GM18951 (cell line): ENCODE results near the gene TCP10L.

Source experiments
- POLR2A ChIP-seq: IDR thresholded peaks from 4 replicates; pipeline ENCODE4 v1.6.1; 2011; ENCODE audit warnings: mild to moderate bottlenecking; ENCODE audit not compliant: insufficient read length, insufficient read depth; ENCODE audit errors: extremely low read depth
- in situ Hi-C: fragments of 300-500 bp; cut with MboI; formaldehyde crosslinking; loops from one replicate; pipeline ENCODE4 v1.12.0; 2022; ENCODE audit warnings: low sequenced_read_pairs, mixed read lengths, inconsistent platforms; ENCODE audit not compliant: unreplicated experiment

TCP10L gene

GRCh38 chr21:32599526-32599925 lies 14.2 kb upstream of the TCP10L start:
- in situ Hi-C loops: no loop called here
- no peak for TF ChIP-seq POLR2A

- in situ Hi-C loops: no loop called here
- no peak for TF ChIP-seq POLR2A
Observed at GRCh38 chr21:32599091-32599490, 13.8 kb upstream of the TCP10L start.

GRCh38 chr21:32597205-32597604 lies 11.9 kb upstream of the TCP10L start:
- in situ Hi-C loops: no loop called here
- TF ChIP-seq POLR2A: no peak

- TF ChIP-seq POLR2A: no peak
- in situ Hi-C loops: no loop called here
Observed at GRCh38 chr21:32595431-32595830, 10.1 kb upstream of the TCP10L start.

- in situ Hi-C loops: no loop called here
Observed at GRCh38 chr21:32593690-32594089, 8.4 kb upstream of the TCP10L start.

GRCh38 chr21:32592929-32593502 lies 7.7 kb upstream of the TCP10L start:
- in situ Hi-C loops: no loop called here
- TF ChIP-seq POLR2A: no peak

More at GRCh38 chr21:32593690-32594089, 8.4 kb upstream of the TCP10L start:
- no peak for TF ChIP-seq POLR2A

GRCh38 chr21:32590130-32590529 lies 4.8 kb upstream of the TCP10L start:
- no peak for TF ChIP-seq POLR2A
- in situ Hi-C loops: no loop called here

GRCh38 chr21:32587651-32588050 lies 2.3 kb upstream of the TCP10L start:
- in situ Hi-C loops: no loop called here
- no peak for TF ChIP-seq POLR2A

- no peak for TF ChIP-seq POLR2A
- in situ Hi-C loops: no loop called here
Observed at GRCh38 chr21:32587120-32587519, 1.8 kb upstream of the TCP10L start.

- in situ Hi-C loops: no loop called here
- no peak for TF ChIP-seq POLR2A
Observed at GRCh38 chr21:32585970-32586369, 647 bp upstream of the TCP10L start.

- in situ Hi-C loops: no loop called here
- TF ChIP-seq POLR2A: no peak
Observed at GRCh38 chr21:32584472-32584871, 851 bp downstream of the TCP10L start.

GRCh38 chr21:32581732-32582131 lies 3.6 kb downstream of the TCP10L start:
- in situ Hi-C loops: no loop called here
- TF ChIP-seq POLR2A: no peak

- in situ Hi-C loops: no loop called here
- no peak for TF ChIP-seq POLR2A
Observed at GRCh38 chr21:32580949-32581348, 4.4 kb downstream of the TCP10L start.

GRCh38 chr21:32578107-32578691 lies 7.1 kb downstream of the TCP10L start:
- in situ Hi-C loops: no loop called here

More at GRCh38 chr21:32578107-32578691, 7.1 kb downstream of the TCP10L start:
- no peak for TF ChIP-seq POLR2A
